Muscle layer of colon (tissue), 2 donors: ENCODE measurements around the gene ISYNA1.

Experiments
- H3K27ac ChIP-seq: one replicate; pipeline ENCODE4 v1.7.0; 2013; ENCODE audit warnings: low read depth, mild to moderate bottlenecking, low read length, moderate library complexity
- H3K27me3 ChIP-seq, 2 donors: one replicate each; pipeline ENCODE4 v1.7.0; 2013; ENCODE audit warnings: low read length in 2 of 2, mild to moderate bottlenecking in 2 of 2; ENCODE audit not compliant: insufficient read depth in 2 of 2, control insufficient read depth in 1 of 2
- H3K36me3 ChIP-seq: one replicate; pipeline ENCODE4 v1.7.0; 2013; ENCODE audit warnings: mild to moderate bottlenecking, low read length; ENCODE audit not compliant: insufficient read depth
- H3K4me1 ChIP-seq: one replicate; pipeline ENCODE4 v1.7.0; 2013; ENCODE audit warnings: mild to moderate bottlenecking, low read length; ENCODE audit not compliant: insufficient read depth
- H3K4me3 ChIP-seq, 2 donors: one replicate each; pipeline ENCODE4 v1.7.0; 2013; ENCODE audit warnings: low read length in 2 of 2, low read depth in 1 of 2, mild to moderate bottlenecking in 1 of 2, moderate library complexity in 1 of 2
- H3K9ac ChIP-seq: one replicate; pipeline ENCODE4 v1.7.0; 2013; ENCODE audit warnings: low read length
- H3K9me3 ChIP-seq: one replicate; pipeline ENCODE4 v1.7.0; 2013; ENCODE audit warnings: mild to moderate bottlenecking, low read length
- donor health status: abdominal sarcoma.
- donor health status: Adenocarcinoma of cecum.

The ISYNA1 gene

GRCh38 chr19:18465214-18465963 lies 27.5 kb upstream of the ISYNA1 start:
- H3K9ac ChIP-seq, result peak overlapping the region; percentile 24
- peaks cover 30% of the 10 kb centered on the region for H3K36me3 ChIP-seq
- H3K27ac ChIP-seq, result peak overlapping the region; percentile 81
- H3K27me3 ChIP-seq, result no peaks in the 10 kb centered on the region
- peak overlapping the region in 1 of 2 donors; percentile 41 for H3K4me3 ChIP-seq
- H3K9me3 ChIP-seq, result no peaks in the 10 kb centered on the region
- peaks cover 64% of the 10 kb centered on the region for H3K4me1 ChIP-seq

GRCh38 chr19:18464646-18465045 lies 26.7 kb upstream of the ISYNA1 start:
- H3K9ac ChIP-seq, result peak overlapping the region; percentile 24
- H3K27ac ChIP-seq, result peak overlapping the region; percentile 81
- H3K27me3 ChIP-seq, result no peaks in the 10 kb centered on the region
- peaks cover 31% of the 10 kb centered on the region for H3K36me3 ChIP-seq
- H3K4me1 ChIP-seq, result peaks cover 64% of the 10 kb centered on the region
- H3K9me3 ChIP-seq, result no peaks in the 10 kb centered on the region
- H3K4me3 ChIP-seq, result peak overlapping the region in 1 of 2 donors; percentile 41

GRCh38 chr19:18461471-18461870 lies 23.5 kb upstream of the ISYNA1 start:
- Histone ChIP-seq H3K4me3 (no peak overlapping the region), H3K27ac (peak overlapping the region; percentile 60), H3K36me3 (peaks cover 44% of the 10 kb centered on the region), H3K9me3 (no peaks in the 10 kb centered on the region), H3K27me3 (no peaks in the 10 kb centered on the region), H3K9ac (no peak overlapping the region), H3K4me1 (peaks cover 70% of the 10 kb centered on the region)

GRCh38 chr19:18460900-18461299 lies 23.0 kb upstream of the ISYNA1 start:
- Histone ChIP-seq H3K4me3 (no peak overlapping the region), H3K27ac (peak overlapping the region; percentile 60), H3K27me3 (no peaks in the 10 kb centered on the region), H3K9me3 (no peaks in the 10 kb centered on the region), H3K4me1 (peaks cover 67% of the 10 kb centered on the region), H3K36me3 (peaks cover 49% of the 10 kb centered on the region), H3K9ac (no peak overlapping the region)

GRCh38 chr19:18457483-18458331 lies 19.8 kb upstream of the ISYNA1 start:
- H3K36me3 ChIP-seq, result peaks cover 46% of the 10 kb centered on the region

GRCh38 chr19:18456974-18457373 lies 19.0 kb upstream of the ISYNA1 start:
- H3K4me1 ChIP-seq, result peaks cover 42% of the 10 kb centered on the region
- H3K36me3 ChIP-seq, result peaks cover 49% of the 10 kb centered on the region
- H3K27ac ChIP-seq, result peak overlapping the region; percentile 62
- H3K27me3 ChIP-seq, result no peaks in the 10 kb centered on the region
- H3K9ac ChIP-seq, result no peak overlapping the region
- H3K4me3 ChIP-seq, result no peak overlapping the region
- no peaks in the 10 kb centered on the region for H3K9me3 ChIP-seq

More at GRCh38 chr19:18457483-18458331, 19.8 kb upstream of the ISYNA1 start:
- no peak overlapping the region for H3K9ac ChIP-seq
- H3K27me3 ChIP-seq, result no peaks in the 10 kb centered on the region
- H3K27ac ChIP-seq, result peak overlapping the region; percentile 62
- H3K4me1 ChIP-seq, result peaks cover 42% of the 10 kb centered on the region
- H3K9me3 ChIP-seq, result no peaks in the 10 kb centered on the region
- H3K4me3 ChIP-seq, result no peak overlapping the region

- H3K27ac ChIP-seq, result peak overlapping the region; percentile 62
- peaks cover 54% of the 10 kb centered on the region for H3K36me3 ChIP-seq
- H3K27me3 ChIP-seq, result no peaks in the 10 kb centered on the region
- no peak overlapping the region for H3K4me3 ChIP-seq
- H3K4me1 ChIP-seq, result peaks cover 37% of the 10 kb centered on the region
- no peaks in the 10 kb centered on the region for H3K9me3 ChIP-seq
- H3K9ac ChIP-seq, result peak overlapping the region; percentile 9
These were observed 18.3 kb upstream of the ISYNA1 start for GRCh38 chr19:18456279-18456678.

GRCh38 chr19:18453269-18454024 lies 15.5 kb upstream of the ISYNA1 start:
- H3K36me3 ChIP-seq, result peaks cover 66% of the 10 kb centered on the region
- no peaks in the 10 kb centered on the region for H3K9me3 ChIP-seq
- no peak overlapping the region for H3K9ac ChIP-seq
- H3K4me3 ChIP-seq, result no peak overlapping the region
- no peak overlapping the region for H3K27ac ChIP-seq
- no peaks in the 10 kb centered on the region for H3K27me3 ChIP-seq
- H3K4me1 ChIP-seq, result peaks cover 28% of the 10 kb centered on the region

- Histone ChIP-seq H3K9ac (no peak overlapping the region), H3K27ac (no peak overlapping the region), H3K9me3 (no peaks in the 10 kb centered on the region), H3K4me1 (peaks cover 19% of the 10 kb centered on the region), H3K4me3 (no peak overlapping the region), H3K27me3 (no peaks in the 10 kb centered on the region), H3K36me3 (peaks cover 65% of the 10 kb centered on the region)
These were observed 14.5 kb upstream of the ISYNA1 start for GRCh38 chr19:18452386-18452785.

- peaks cover 69% of the 10 kb centered on the region for H3K36me3 ChIP-seq
- H3K9me3 ChIP-seq, result no peaks in the 10 kb centered on the region
- H3K9ac ChIP-seq, result no peak overlapping the region
- peaks cover 8% of the 10 kb centered on the region for H3K4me1 ChIP-seq
- H3K4me3 ChIP-seq, result no peak overlapping the region
- H3K27ac ChIP-seq, result no peak overlapping the region
- H3K27me3 ChIP-seq, result no peaks in the 10 kb centered on the region
These were observed 13.3 kb upstream of the ISYNA1 start for GRCh38 chr19:18450931-18451836.
